OCI-LY3 (cell line): Measurements from ENCODE around the gene HMBS.

Experiments
- CTCF ChIP-seq: fragments of 200-600, 300-600 bp; sonication (generic); IDR thresholded peaks from 2 replicates; pipeline ENCODE4 v1.5.1; 2014; ENCODE audit warnings: antibody characterized with exemption, low read length, low read depth
- EZH2phosphoT487 ChIP-seq: fragments of 200-600 bp; shearing (Covaris generic); IDR thresholded peaks from 2 replicates; pipeline ENCODE4 v1.6.1; 2018; ENCODE audit warnings: antibody characterized with exemption, mixed run types, low read depth

- TF ChIP-seq CTCF (no peak), EZH2phosphoT487 (no peak)
Measured at GRCh38 chr11:119115484-119116234, 31.0 kb downstream of the HMBS start.
